ENCODE measurements around the gene MYL6.
A peak's percentile ranks its signal among the peaks of the same experiment; 100 is the strongest.

Gene MYL6

DNA sequence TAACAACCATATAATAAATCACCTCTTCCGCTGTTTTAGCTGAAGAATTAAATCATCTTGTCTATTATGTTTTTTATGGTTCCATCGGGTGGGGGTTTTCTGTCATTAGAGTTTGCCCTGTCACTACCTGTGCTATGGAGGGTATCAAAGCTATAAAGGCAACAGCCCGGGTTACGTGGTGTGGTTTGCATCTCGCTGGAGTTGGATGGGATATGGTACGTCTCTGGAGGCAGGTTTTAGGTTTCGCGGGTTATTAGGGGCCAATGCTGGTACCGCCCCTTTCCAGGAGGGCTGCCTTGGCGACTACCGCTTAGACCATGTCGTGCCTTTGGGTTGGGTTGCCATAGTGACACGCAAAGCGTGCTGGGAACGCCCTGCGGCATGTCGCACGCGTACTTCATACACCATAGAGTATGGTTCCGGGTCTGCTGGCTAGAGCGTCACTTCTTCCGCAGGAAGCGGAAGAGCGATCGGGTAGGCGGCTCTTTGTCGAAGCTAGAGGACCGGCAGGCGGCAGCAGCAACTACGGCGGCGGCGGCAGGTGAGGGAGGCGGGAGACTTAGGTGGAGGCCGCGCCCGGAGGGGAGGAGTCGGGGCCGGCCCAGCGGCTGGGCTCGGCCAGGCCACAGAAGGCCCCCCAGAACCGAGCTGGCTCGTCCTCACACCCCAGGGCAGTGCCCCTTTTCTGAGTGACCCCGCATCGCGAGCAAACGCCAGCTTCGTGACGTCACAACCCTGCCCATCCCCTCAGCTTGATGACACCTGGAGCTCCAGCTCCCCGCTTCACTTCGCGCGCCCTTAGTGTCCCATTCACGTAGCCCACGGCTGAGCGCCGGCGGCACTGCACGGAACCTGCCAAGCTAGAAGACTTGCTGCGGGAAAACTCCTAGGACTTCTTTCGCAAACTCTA, 40.1 kb upstream of the MYL6 start, which contains the start of gene ZC3H10:
TSS of gene ZC3H10 (plus strand) at position 489 of the 910 bp plus-strand sequence. CDS start 2,297 bp downstream, outside the sequence.
- peak; percentile 37 to 55 (median 47) for TF ChIP-seq CTCF (IDR thresholded peaks at IDR 0.05; ENCODE audit: unreplicated experiment in 3 of 3)
- Mint-ChIP-seq H3K4me1 (peaks cover 39% of the 10 kb centered on the region), H3K4me3 (peak within 1 kb of the TSS; percentile 88 to 100 (median 95)), H3K27ac (peak within 1 kb of the TSS; percentile 95 to 99 (median 97)), H3K27me3 (ENCODE audit: low read depth) (no peaks in the 10 kb centered on the region), H3K36me3 (ENCODE audit: low read depth) (peaks cover 31% of the 10 kb centered on the region), H3K9me3 (no peaks in the 10 kb centered on the region)

- Mint-ChIP-seq H3K4me1 (peaks cover 42% of the 10 kb centered on the region), H3K27me3 (ENCODE audit: low read depth) (no peaks in the 10 kb centered on the region), H3K4me3 (peak overlapping the region; percentile 88 to 100 (median 95)), H3K9me3 (no peaks in the 10 kb centered on the region), H3K27ac (peak overlapping the region; percentile 95 to 99 (median 97)), H3K36me3 (ENCODE audit: low read depth) (peaks cover 23% of the 10 kb centered on the region)
- TF ChIP-seq CTCF (IDR thresholded peaks at IDR 0.05; ENCODE audit: unreplicated experiment in 3 of 3): no peak
Observed at GRCh38 chr12:56118688-56119357, 39.3 kb upstream of the MYL6 start.

DNA sequence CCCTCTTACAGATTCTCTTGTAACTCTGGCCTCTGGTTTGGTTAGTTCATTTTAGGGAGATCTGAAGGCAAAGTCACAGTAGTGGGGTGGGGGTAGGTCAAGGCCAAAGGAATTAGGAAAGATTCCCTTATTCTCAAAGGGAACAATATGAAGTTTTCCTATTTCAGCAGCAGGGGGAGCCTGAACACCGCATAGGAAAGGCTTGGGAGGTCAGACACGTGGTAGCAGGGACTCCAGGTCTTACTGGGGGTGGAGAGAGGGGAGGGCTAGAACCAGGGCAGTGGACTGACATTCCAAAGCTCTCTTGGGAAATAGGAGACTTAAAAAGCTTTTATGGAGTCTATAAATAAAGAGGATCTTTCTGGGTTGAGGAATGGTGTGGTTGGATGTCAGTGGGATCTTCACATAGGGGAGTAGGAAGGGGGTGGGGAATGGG, 38.8 kb upstream of the MYL6 start:
- H3K27ac Mint-ChIP-seq: peak overlapping the region; percentile 95 to 99 (median 97)
- H3K36me3 Mint-ChIP-seq (ENCODE audit: low read depth): peaks cover 18% of the 10 kb centered on the region
- H3K4me1 Mint-ChIP-seq: peaks cover 45% of the 10 kb centered on the region
- no peaks in the 10 kb centered on the region for H3K9me3 Mint-ChIP-seq
- TF ChIP-seq CTCF (IDR thresholded peaks at IDR 0.05; ENCODE audit: unreplicated experiment in 3 of 3): peak; percentile 68 to 82 (median 74)
- peak overlapping the region; percentile 88 to 100 (median 95) for H3K4me3 Mint-ChIP-seq
- H3K27me3 Mint-ChIP-seq (ENCODE audit: low read depth): no peaks in the 10 kb centered on the region

- Mint-ChIP-seq H3K27me3 (ENCODE audit: low read depth) (no peaks in the 10 kb centered on the region), H3K9me3 (no peaks in the 10 kb centered on the region), H3K4me1 (peaks cover 48% of the 10 kb centered on the region), H3K4me3 (peak overlapping the region; percentile 32 to 95 (median 44)), H3K36me3 (ENCODE audit: low read depth) (peaks cover 17% of the 10 kb centered on the region), H3K27ac (peak overlapping the region; percentile 95 to 99 (median 97))
- TF ChIP-seq CTCF (IDR thresholded peaks at IDR 0.05; ENCODE audit: unreplicated experiment in 3 of 3): no peak
Observed at GRCh38 chr12:56120158-56120846, 37.9 kb upstream of the MYL6 start.

GRCh38 chr12:56121204-56121870, 36.8 kb upstream of the MYL6 start:
- H3K4me1 Mint-ChIP-seq: peaks cover 54% of the 10 kb centered on the region
- peaks cover 15% of the 10 kb centered on the region for H3K36me3 Mint-ChIP-seq (ENCODE audit: low read depth)
- no peaks in the 10 kb centered on the region for H3K9me3 Mint-ChIP-seq
- no peak overlapping the region for H3K4me3 Mint-ChIP-seq
- H3K27me3 Mint-ChIP-seq (ENCODE audit: low read depth): no peaks in the 10 kb centered on the region
- TF ChIP-seq CTCF (IDR thresholded peaks at IDR 0.05; ENCODE audit: unreplicated experiment in 3 of 3): no peak
- peak overlapping the region in 1 of 3 experiments; percentile 12 for H3K27ac Mint-ChIP-seq

Measured in nephron (organoid).